Thyroid gland (tissue), 4 donors: Measurements from ENCODE around the gene ANXA6. TPM values are rescaled to one million over a fixed set of nuclear protein-coding genes. Genes with fewer than 3 reads are reported as not detected.
A peak's percentile ranks its signal among the peaks of the same experiment; 100 is the strongest.

Experiments
- DNase-seq, 2 donors: peaks; one replicate each; pipeline ENCODE4 v3.0.0-alpha.2; 2019
- H3K27ac ChIP-seq, 3 donors: fragments of 200-600 bp; sonication (generic); 1 replicate in 2 of 3; 2 replicates in 1 of 3; pipeline ENCODE4 v1.5.1; 2016 to 2019; ENCODE audit warnings: mild to moderate bottlenecking in 1 of 3, moderate library complexity in 1 of 3
- H3K27me3 ChIP-seq: fragments of 200-600 bp; sonication (generic); one replicate; pipeline ENCODE4 v1.5.1; 2019
- H3K36me3 ChIP-seq, 2 donors: fragments of 200-600 bp; sonication (generic); one replicate each; pipeline ENCODE4 v1.5.1; 2016 to 2019
- H3K4me1 ChIP-seq, 2 donors: fragments of 200-600 bp; sonication (generic); one replicate each; pipeline ENCODE4 v1.5.1; 2017 to 2019
- H3K4me3 ChIP-seq, 3 donors: fragments of 200-600 bp; sonication (generic); replicated peaks in 1 of 3; 1 replicate in 2 of 3; 2 replicates in 1 of 3; pipeline ENCODE4 v1.5.1; 2016; ENCODE audit warnings: mild to moderate bottlenecking in 1 of 3
- H3K9me3 ChIP-seq: fragments of 200-600 bp; sonication (generic); one replicate; pipeline ENCODE4 v1.5.1; 2017
- CTCF ChIP-seq, 6 experiments: fragments of 200-600 bp in 3 of 6; fragments of 450-650 bp in 3 of 6; sonication (generic) in 3 of 6; IDR thresholded peaks; one replicate each; pipeline ENCODE4 v1.5.1; 2016 to 2019; ENCODE audit warnings: antibody characterized with exemption in 6 of 6, mild to moderate bottlenecking in 2 of 6, inconsistent platforms in 1 of 6, moderate library complexity in 1 of 6
- POLR2A ChIP-seq, 2 donors: fragments of 450-650 bp; IDR thresholded peaks; one replicate each; pipeline ENCODE4 v1.6.1; 2017; ENCODE audit warnings: antibody characterized with exemption in 2 of 2, mild to moderate bottlenecking in 2 of 2, moderate library complexity in 1 of 2
- WGBS, 2 donors: methylation state at CpG; one replicate each; pipeline ENCODE4 v1.1.5; 2017; 5-methylcytosine and 5-hydroxymethylcytosine counted together
- intact Hi-C: fragments of 100-400 bp; cut with DNase I; formaldehyde crosslinking; loops from one replicate; pipeline ENCODE4 v1.15.1; 2023
- total RNA-seq, 4 donors: library from RNA; depleted of rRNA; stranded (reverse); fragments of >200 nt; gene quantifications; one replicate each; pipeline ENCODE4 v1.2.3, GENCODE V29; 2016

ANXA6 gene
- total RNA-seq, 4 donors from 2014 or later = 122 to 283 (median 180) TPM

GRCh38 chr5:151167022-151167421 lies 9.4 kb upstream of the ANXA6 start:
- Histone ChIP-seq H3K4me3 (no peak overlapping the region), H3K27me3 (no peaks in the 10 kb centered on the region), H3K4me1 (peaks cover 0 to 3% of the 10 kb centered on the region in 2 donors), H3K9me3 (no peaks in the 10 kb centered on the region), H3K36me3 (no peaks in the 10 kb centered on the region), H3K27ac (no peak overlapping the region)
- intact Hi-C loops = loop anchor here (5.0 kb wide), 2 partner anchors 115 to 365 kb away; no protein-coding TSS in a partner anchor
- TF ChIP-seq CTCF (IDR thresholded peaks at IDR 0.05) (no peak), POLR2A (IDR thresholded peaks at IDR 0.05) (no peak)
- 58 to 63% methylated on average over 9 of the region's 9 CpGs for WGBS, 2 donors
- DNase-seq = peak in 1 of 2 donors; percentile 4

- Histone ChIP-seq H3K27me3 (no peaks in the 10 kb centered on the region), H3K4me3 (no peak overlapping the region), H3K27ac (no peak overlapping the region), H3K9me3 (no peaks in the 10 kb centered on the region), H3K36me3 (no peaks in the 10 kb centered on the region), H3K4me1 (peaks cover 0 to 3% of the 10 kb centered on the region in 2 donors)
- WGBS, 2 donors = 37 to 39% methylated on average over 8 of the region's 8 CpGs
- no peak for TF ChIP-seq POLR2A (IDR thresholded peaks at IDR 0.05)
- TF ChIP-seq CTCF (IDR thresholded peaks at IDR 0.05) = peak; percentile 63 to 91 (median 90)
- intact Hi-C loops = loop anchor here (2.0 to 5.0 kb wide), 4 partner anchors 38 to 363 kb away; no protein-coding TSS in a partner anchor
- peak; percentile 75 to 78 for DNase-seq
Observed at GRCh38 chr5:151164687-151165392, 7.3 kb upstream of the ANXA6 start.

GRCh38 chr5:151162776-151163175 lies 5.2 kb upstream of the ANXA6 start:
- H3K27ac ChIP-seq = no peak overlapping the region
- H3K9me3 ChIP-seq = no peaks in the 10 kb centered on the region
- H3K4me3 ChIP-seq = no peak overlapping the region
- no peak for TF ChIP-seq POLR2A (IDR thresholded peaks at IDR 0.05)
- TF ChIP-seq CTCF (IDR thresholded peaks at IDR 0.05) = no peak
- peaks cover 0 to 9% of the 10 kb centered on the region in 2 donors for H3K4me1 ChIP-seq
- H3K27me3 ChIP-seq = no peaks in the 10 kb centered on the region
- no peak for DNase-seq
- 74 to 87% methylated on average over 1 of the region's 1 CpG for WGBS, 2 donors
- intact Hi-C loops = loop anchor here (5.0 kb wide), 1 partner anchor 160 kb away; no protein-coding TSS in a partner anchor
- no peaks in the 10 kb centered on the region for H3K36me3 ChIP-seq

GRCh38 chr5:151159649-151160373 lies 2.2 kb upstream of the ANXA6 start:
- TF ChIP-seq CTCF (IDR thresholded peaks at IDR 0.05) (no peak), POLR2A (IDR thresholded peaks at IDR 0.05) (no peak)
- Histone ChIP-seq H3K27ac (no peak overlapping the region), H3K36me3 (no peaks in the 10 kb centered on the region), H3K27me3 (no peaks in the 10 kb centered on the region), H3K4me3 (no peak overlapping the region), H3K9me3 (no peaks in the 10 kb centered on the region), H3K4me1 (peaks cover 12 to 29% of the 10 kb centered on the region in 2 donors)
- intact Hi-C loops = loop anchor here (5.0 kb wide), 1 partner anchor 158 kb away; no protein-coding TSS in a partner anchor
- whole genome bisulfite sequencing, 2 donors = 91% methylated on average over 9 of the region's 9 CpGs
- DNase-seq = no peak

- 13 to 19% methylated on average over 6 of the region's 6 CpGs for WGBS, 2 donors
- DNase-seq = peak; percentile 59 to 68
- H3K4me1 ChIP-seq = peaks cover 12 to 32% of the 10 kb centered on the region in 2 donors
Observed at GRCh38 chr5:151158287-151158661, 695 bp upstream of the ANXA6 start.

More at GRCh38 chr5:151158287-151158661, 695 bp upstream of the ANXA6 start:
- peak overlapping the region; percentile 32 to 83 (median 59) for H3K4me3 ChIP-seq
- TF ChIP-seq CTCF (IDR thresholded peaks at IDR 0.05) (no peak), POLR2A (IDR thresholded peaks at IDR 0.05) (no peak)
- H3K9me3 ChIP-seq = no peaks in the 10 kb centered on the region
- intact Hi-C loops = no loop called here
- H3K36me3 ChIP-seq = no peaks in the 10 kb centered on the region
- no peaks in the 10 kb centered on the region for H3K27me3 ChIP-seq
- H3K27ac ChIP-seq = peak overlapping the region; percentile 77 to 93 (median 84)
